HL-60 (cell line): ENCODE data around the gene SLC12A5.

Source experiments
- DNase-seq, 2 experiments: peaks; one replicate each; pipeline ENCODE4 v3.0.0-alpha.2; 2010 to 2020; ENCODE audit warnings: low read depth in 1 of 2, low spot score in 1 of 2
- H3K27ac ChIP-seq: fragments of 250-450 bp; sonication (Bioruptor Pico); replicated peaks from 2 replicates; pipeline ENCODE4 v1.5.1; 2020; ENCODE audit warnings: mild to moderate bottlenecking, moderate library complexity
- H3K27me3 ChIP-seq: fragments of 250-450 bp; sonication (Bioruptor Pico); 2 replicates; pipeline ENCODE4 v1.5.1; 2021; ENCODE audit warnings: mild to moderate bottlenecking, moderate library complexity; ENCODE audit not compliant: insufficient read depth, poor library complexity, severe bottlenecking
- H3K4me3 ChIP-seq: replicated peaks from 2 replicates; pipeline ENCODE4 v1.5.1; 2011; ENCODE audit warnings: mild to moderate bottlenecking, control low read depth, low read length; ENCODE audit not compliant: insufficient read depth
- CTCF ChIP-seq: IDR thresholded peaks from one replicate; pipeline ENCODE4 v1.5.1; 2011; ENCODE audit warnings: low read length, control low read depth, inconsistent platforms; ENCODE audit not compliant: insufficient read depth
- GABPA ChIP-seq: IDR thresholded peaks from 2 replicates; pipeline ENCODE4 v1.6.1; 2012; ENCODE audit warnings: low read depth
- POLR2AphosphoS5 ChIP-seq: IDR thresholded peaks from 2 replicates; pipeline ENCODE4 v1.6.1; 2012; ENCODE audit warnings: low read depth
- REST ChIP-seq: IDR thresholded peaks from 2 replicates; pipeline ENCODE4 v1.6.1; 2012; ENCODE audit warnings: low read depth; ENCODE audit not compliant: insufficient replicate concordance
- SPI1 ChIP-seq: IDR thresholded peaks from 2 replicates; pipeline ENCODE4 v1.6.1; 2012; ENCODE audit warnings: low read depth, mild to moderate bottlenecking, borderline replicate concordance

SLC12A5 gene

GRCh38 chr20:45998761-45999160, 30.3 kb upstream of the SLC12A5 start:
- TF ChIP-seq REST (no peak), SPI1 (peak; percentile 91), CTCF (no peak), GABPA (no peak), POLR2AphosphoS5 (peak; percentile 51; the same call in 1 of the 2 replicates)
- Histone ChIP-seq H3K27ac (peak overlapping the region; percentile 70), H3K27me3 (peaks cover 4% of the 10 kb centered on the region), H3K4me3 (no peak overlapping the region)
- DNase-seq = peak; percentile 71 to 88

- peaks cover 4% of the 10 kb centered on the region for H3K27me3 ChIP-seq
- H3K27ac ChIP-seq = no peak overlapping the region
- H3K4me3 ChIP-seq = no peak overlapping the region
- TF ChIP-seq SPI1 (no peak), POLR2AphosphoS5 (no peak)
- DNase-seq = no peak
These were observed 29.3 kb upstream of the SLC12A5 start for GRCh38 chr20:45999557-46000261.

GRCh38 chr20:46000262-46000996, 28.6 kb upstream of the SLC12A5 start:
- peak in 1 of 2 experiments; percentile 27 for DNase-seq
- TF ChIP-seq GABPA (no peak), SPI1 (no peak), REST (no peak), CTCF (no peak), POLR2AphosphoS5 (no peak)
- H3K4me3 ChIP-seq = no peak overlapping the region
- H3K27ac ChIP-seq = no peak overlapping the region
- peaks cover 4% of the 10 kb centered on the region for H3K27me3 ChIP-seq

GRCh38 chr20:46001498-46001897, 27.5 kb upstream of the SLC12A5 start:
- Histone ChIP-seq H3K4me3 (no peak overlapping the region), H3K27ac (no peak overlapping the region), H3K27me3 (peaks cover 4% of the 10 kb centered on the region)
- TF ChIP-seq POLR2AphosphoS5 (no peak), SPI1 (no peak), CTCF (no peak), REST (no peak), GABPA (no peak)
- DNase-seq = no peak
